H1 (cell line): ENCODE data around the gene PTGIR. TPM values are rescaled to one million over a fixed set of nuclear protein-coding genes. Genes with fewer than 3 reads are reported as not detected.

ENCODE experiments used
- KDM5A ChIP-seq: fragments of 200-600 bp; IDR thresholded peaks from 2 replicates; pipeline ENCODE4 v1.7.1; 2012; ENCODE audit warnings: mild to moderate bottlenecking, low read length, inconsistent platforms, mixed read lengths
- polyA plus RNA-seq, 7 experiments: library from polyadenylated mRNA; depleted of rRNA in 3 of 7; stranded (reverse) in 5 of 7; unstranded in 2 of 7; fragments of >200 nt in 5 of 7; fragments of 200-250 nt in 2 of 7; gene quantifications; 1 replicate in 5 of 7; 2 replicates in 1 of 7; 4 replicates in 1 of 7; pipeline versions ENCODE4 v1.2.1 to v1.2.3, GENCODE V29; 2011 to 2013; ENCODE audit warnings: missing spikeins in 2 of 7, mixed read lengths in 2 of 7
- total RNA-seq: library from RNA; stranded (reverse); fragmentation: NEBNext Ultra II Directional; extraction: Animal tissue kit (Norgen Biotek cat#: 25700); gene quantifications from 2 replicates; pipeline ENCODE4 v1.2.1, GENCODE V29; 2021

PTGIR gene
- total and polyA plus RNA-seq, 2 of the 8 experiments (the other 6 are each of a cell fraction or from before 2014, with no cell fraction given), result 0.15 TPM; not detected in 1

DNA sequence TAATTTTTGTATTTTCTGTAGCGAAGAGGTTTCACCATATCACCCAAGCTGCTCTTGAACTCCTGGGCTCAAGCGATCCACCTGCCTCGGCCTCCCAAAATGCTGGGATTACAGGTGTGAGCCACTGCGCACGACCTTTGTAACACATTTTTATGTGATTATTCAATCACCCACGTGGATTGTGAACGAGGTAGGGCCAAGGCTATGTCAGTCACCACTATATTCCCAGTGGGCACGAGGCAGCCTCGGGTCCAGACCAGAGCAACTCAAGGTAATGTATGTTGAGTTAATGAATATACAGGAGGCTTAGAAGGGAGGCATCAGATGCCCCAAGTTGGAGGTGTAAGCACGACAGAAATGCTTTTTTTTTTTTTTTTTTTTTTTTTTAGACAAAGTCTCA is 8.9 kb downstream of the PTGIR start (continued):
- TF ChIP-seq KDM5A, result no peak
